Testis (tissue), 3 donors: ENCODE measurements around the gene MYOD1. TPM values are rescaled to one million over a fixed set of nuclear protein-coding genes. Genes with fewer than 3 reads are reported as not detected.

ENCODE experiments used
- DNase-seq: peaks from one replicate; pipeline ENCODE4 v3.0.0-alpha.2; 2019
- H3K27ac ChIP-seq, 2 donors: fragments of 200-600 bp; sonication (generic); one replicate each; pipeline ENCODE4 v1.5.1; 2019
- H3K27me3 ChIP-seq: fragments of 200-600 bp; sonication (generic); one replicate; pipeline ENCODE4 v1.5.1; 2019
- H3K36me3 ChIP-seq: fragments of 200-600 bp; sonication (generic); one replicate; pipeline ENCODE4 v1.5.1; 2017; ENCODE audit warnings: low read depth; ENCODE audit errors: missing control alignments
- H3K4me1 ChIP-seq: fragments of 200-600 bp; sonication (generic); one replicate; pipeline ENCODE4 v1.5.1; 2019
- H3K4me3 ChIP-seq, 2 donors: fragments of 200-600 bp; sonication (generic); one replicate each; pipeline ENCODE4 v1.5.1; 2017 to 2019
- H3K9me3 ChIP-seq: fragments of 200-600 bp; sonication (generic); one replicate; pipeline ENCODE4 v1.5.1; 2017
- POLR2A ChIP-seq: fragments of 450-650 bp; IDR thresholded peaks from one replicate; pipeline ENCODE4 v1.6.1; 2017; ENCODE audit warnings: antibody characterized with exemption, mild to moderate bottlenecking, moderate library complexity
- WGBS, 2 donors: methylation state at CpG; one replicate each; pipeline ENCODE4 v1.1.5; 2018; 5-methylcytosine and 5-hydroxymethylcytosine counted together
- intact Hi-C: fragments of 100-400 bp; cut with DNase I; formaldehyde crosslinking; loops from one replicate; pipeline ENCODE4 v1.15.1; 2023; ENCODE audit warnings: low total_unique reads
- polyA plus RNA-seq: library from polyadenylated mRNA; stranded (reverse); fragments of 350-450 nt; fragmentation: Illumina TruSeq; extraction: RNeasy Lipid Tissue Mini Kit (QIAGEN cat#74804); gene quantifications from one replicate; pipeline ENCODE4 v1.2.3, GENCODE V29; 2014; ENCODE audit warnings: low read depth, low replicate concordance; ENCODE audit not compliant: insufficient read depth
- total RNA-seq, 2 donors: library from RNA; depleted of rRNA; stranded (reverse); fragments of >200 nt; gene quantifications; one replicate each; pipeline ENCODE4 v1.2.3, GENCODE V29; 2016
- TF ChIP-seq, protein P1 (sequence below), 3 experiments: fragments of 450-650 bp in 2 of 3; fragments of 200-600 bp in 1 of 3; sonication (generic) in 1 of 3; IDR thresholded peaks; one replicate each; pipeline ENCODE4 v1.5.1; 2016 to 2019; ENCODE audit warnings: antibody characterized with exemption in 3 of 3, mild to moderate bottlenecking in 2 of 3, moderate library complexity in 1 of 3

MYOD1 gene
- total and polyA plus RNA-seq, 3 donors from 2014 or later = 0.69 to 1.6 (median 1.4) TPM

DNA sequence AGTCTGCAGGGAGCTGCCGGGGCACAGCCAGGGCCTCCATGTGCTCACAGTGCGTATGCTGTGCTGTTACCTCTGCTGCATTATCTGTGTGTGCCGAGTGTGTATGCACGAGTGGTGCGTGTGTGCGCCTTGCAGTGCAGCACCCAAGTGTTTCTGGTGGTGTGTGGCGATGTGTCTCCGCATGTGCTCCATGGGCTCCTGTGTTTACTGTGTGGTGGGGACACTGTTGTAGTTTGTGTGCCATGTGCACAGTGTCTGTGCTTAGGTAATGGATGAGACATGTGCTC is 46.6 kb downstream of the MYOD1 start:
- no peak for DNase-seq
- intact Hi-C loops = no loop called here
- Histone ChIP-seq H3K36me3 (no peaks in the 10 kb centered on the region), H3K27ac (no peak overlapping the region), H3K4me3 (no peak overlapping the region), H3K9me3 (no peaks in the 10 kb centered on the region), H3K4me1 (no peaks in the 10 kb centered on the region), H3K27me3 (no peaks in the 10 kb centered on the region)
- WGBS, 2 donors = 92 to 100% methylated on average over 8 of the region's 8 CpGs
- TF ChIP-seq, protein P1, sequence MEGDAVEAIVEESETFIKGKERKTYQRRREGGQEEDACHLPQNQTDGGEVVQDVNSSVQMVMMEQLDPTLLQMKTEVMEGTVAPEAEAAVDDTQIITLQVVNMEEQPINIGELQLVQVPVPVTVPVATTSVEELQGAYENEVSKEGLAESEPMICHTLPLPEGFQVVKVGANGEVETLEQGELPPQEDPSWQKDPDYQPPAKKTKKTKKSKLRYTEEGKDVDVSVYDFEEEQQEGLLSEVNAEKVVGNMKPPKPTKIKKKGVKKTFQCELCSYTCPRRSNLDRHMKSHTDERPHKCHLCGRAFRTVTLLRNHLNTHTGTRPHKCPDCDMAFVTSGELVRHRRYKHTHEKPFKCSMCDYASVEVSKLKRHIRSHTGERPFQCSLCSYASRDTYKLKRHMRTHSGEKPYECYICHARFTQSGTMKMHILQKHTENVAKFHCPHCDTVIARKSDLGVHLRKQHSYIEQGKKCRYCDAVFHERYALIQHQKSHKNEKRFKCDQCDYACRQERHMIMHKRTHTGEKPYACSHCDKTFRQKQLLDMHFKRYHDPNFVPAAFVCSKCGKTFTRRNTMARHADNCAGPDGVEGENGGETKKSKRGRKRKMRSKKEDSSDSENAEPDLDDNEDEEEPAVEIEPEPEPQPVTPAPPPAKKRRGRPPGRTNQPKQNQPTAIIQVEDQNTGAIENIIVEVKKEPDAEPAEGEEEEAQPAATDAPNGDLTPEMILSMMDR (IDR thresholded peaks at IDR 0.05) = no peak
- no peak for TF ChIP-seq POLR2A

DNA sequence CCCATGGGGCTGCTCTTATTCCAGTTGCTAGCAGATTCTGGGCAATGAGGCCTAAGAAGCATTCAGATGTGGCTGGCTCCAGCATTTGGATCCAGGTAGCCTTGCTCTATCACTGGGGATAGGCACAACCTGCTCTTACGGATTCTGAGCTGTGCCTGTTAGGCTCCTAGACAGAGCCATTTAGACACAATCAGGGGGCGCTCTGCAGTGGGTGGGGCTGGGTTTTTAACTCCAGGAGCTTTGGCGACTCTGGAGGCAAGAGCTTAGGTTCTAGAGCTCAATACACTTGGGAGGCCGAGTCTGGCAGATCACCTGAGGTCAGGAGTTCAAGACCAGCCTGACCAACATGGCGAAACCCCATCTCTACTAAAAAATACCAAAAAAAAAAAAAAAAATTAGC is 47.2 kb downstream of the MYOD1 start:
- 81 to 86% methylated on average over 5 of the region's 5 CpGs for WGBS, 2 donors
- Histone ChIP-seq H3K36me3 (no peaks in the 10 kb centered on the region), H3K9me3 (no peaks in the 10 kb centered on the region), H3K27ac (no peak overlapping the region), H3K4me3 (no peak overlapping the region), H3K27me3 (no peaks in the 10 kb centered on the region), H3K4me1 (no peaks in the 10 kb centered on the region)
- no peak for TF ChIP-seq POLR2A
- TF ChIP-seq, protein P1 (IDR thresholded peaks at IDR 0.05) = no peak
- DNase-seq = no peak
- intact Hi-C loops = no loop called here

DNA sequence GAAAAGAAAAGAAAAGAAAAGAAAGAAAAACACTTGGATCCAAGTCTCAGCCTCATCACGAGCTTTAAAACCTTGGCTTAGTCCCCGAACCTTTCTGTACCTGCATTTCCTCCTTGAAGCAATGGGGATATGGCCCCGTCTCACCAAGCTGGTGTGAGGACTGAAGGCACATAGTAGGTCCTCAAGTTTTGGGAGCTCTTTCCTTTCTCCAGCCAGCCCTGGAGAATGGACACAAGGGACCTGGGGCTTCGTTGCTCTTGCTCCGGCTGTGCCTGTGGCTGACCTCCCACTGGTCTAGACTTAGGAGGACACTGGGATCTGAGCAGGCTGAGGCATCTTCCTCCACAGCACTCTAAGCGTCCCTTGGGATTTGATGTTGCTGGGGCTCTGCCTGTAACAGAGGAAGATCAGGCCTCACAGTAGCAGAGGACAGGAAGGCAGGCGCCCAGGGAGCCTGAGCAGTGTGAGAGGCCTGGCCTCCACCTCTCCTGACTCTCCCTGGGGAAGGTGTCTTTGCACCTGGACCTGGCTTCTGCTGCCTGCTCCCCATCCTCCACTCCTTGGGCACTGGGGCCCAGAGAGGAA is 48.0 kb downstream of the MYOD1 start:
- Histone ChIP-seq H3K4me3 (no peak overlapping the region), H3K36me3 (no peaks in the 10 kb centered on the region), H3K9me3 (no peaks in the 10 kb centered on the region), H3K27me3 (no peaks in the 10 kb centered on the region), H3K27ac (no peak overlapping the region), H3K4me1 (no peaks in the 10 kb centered on the region)
- intact Hi-C loops = no loop called here
- WGBS, 2 donors = 78 to 82% methylated on average over 7 of the region's 7 CpGs
- TF ChIP-seq, protein P1 (IDR thresholded peaks at IDR 0.05) = no peak
- no peak for TF ChIP-seq POLR2A
- no peak for DNase-seq

DNA sequence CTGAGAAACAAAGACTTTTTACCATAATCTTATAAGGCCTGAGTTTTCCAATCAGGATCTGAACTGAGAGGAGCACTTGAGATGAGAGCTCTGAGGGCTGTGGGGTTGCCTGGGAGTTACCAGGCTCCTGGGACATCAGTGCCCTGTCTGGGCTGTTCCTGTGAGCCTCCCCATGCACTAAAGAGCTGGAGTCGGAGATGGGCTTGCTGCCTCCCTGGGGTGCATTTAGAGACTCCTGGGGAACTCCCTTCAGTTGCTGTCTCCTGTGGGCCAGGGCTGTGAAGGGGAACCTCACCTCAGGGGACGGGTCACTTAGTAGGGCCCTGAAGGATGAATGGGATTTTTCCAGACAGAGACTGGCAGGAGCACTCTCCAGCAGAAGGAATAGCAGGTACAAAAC is 48.5 kb downstream of the MYOD1 start:
- Histone ChIP-seq H3K27ac (no peak overlapping the region), H3K4me3 (no peak overlapping the region), H3K27me3 (no peaks in the 10 kb centered on the region), H3K9me3 (no peaks in the 10 kb centered on the region), H3K4me1 (no peaks in the 10 kb centered on the region), H3K36me3 (no peaks in the 10 kb centered on the region)
- TF ChIP-seq, protein P1 (IDR thresholded peaks at IDR 0.05) = no peak
- TF ChIP-seq POLR2A = no peak
- 89 to 100% methylated on average over 2 of the region's 2 CpGs for WGBS, 2 donors
- intact Hi-C loops = no loop called here
- no peak for DNase-seq

DNA sequence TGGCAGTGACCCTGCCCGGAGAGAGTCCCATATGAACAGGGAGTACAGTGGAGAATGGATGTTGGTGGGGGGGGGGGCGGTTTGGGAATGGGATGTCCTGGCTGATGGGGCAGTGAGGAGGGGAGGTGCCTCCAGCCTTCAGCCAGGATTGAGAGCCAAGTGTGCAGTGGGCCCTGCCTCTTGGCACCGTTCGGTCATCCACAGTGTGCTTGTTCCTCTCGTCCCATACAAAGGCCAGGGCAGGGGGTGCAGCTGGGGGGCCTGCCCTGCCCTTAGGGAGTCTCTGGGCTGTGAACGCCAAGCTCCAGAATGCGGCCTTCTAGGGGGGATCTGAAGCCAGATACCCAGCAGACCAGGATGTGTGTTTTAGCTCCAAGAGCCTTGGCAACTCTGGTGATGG is 49.2 kb downstream of the MYOD1 start:
- 83 to 94% methylated on average over 7 of the region's 7 CpGs for WGBS, 2 donors

More for the DNA sequence above, 49.2 kb downstream of the MYOD1 start:
- intact Hi-C loops = no loop called here
- no peak for DNase-seq
- no peaks in the 10 kb centered on the region for H3K27me3 ChIP-seq
- no peak overlapping the region for H3K4me3 ChIP-seq
- H3K9me3 ChIP-seq = no peaks in the 10 kb centered on the region
- no peaks in the 10 kb centered on the region for H3K4me1 ChIP-seq
- no peaks in the 10 kb centered on the region for H3K36me3 ChIP-seq
- TF ChIP-seq, protein P1 (IDR thresholded peaks at IDR 0.05) = no peak
- TF ChIP-seq POLR2A = no peak
- no peak overlapping the region for H3K27ac ChIP-seq
